ENCODE results near the gene TTC7B.

GRCh38 chr14:90587918-90588317 lies 228.3 kb downstream of the TTC7B start:
- TF ChIP-seq ZNF274 (IDR thresholded peaks at IDR 0.05; ENCODE audit: low read depth, low read length) (no peak), SUZ12 (IDR thresholded peaks at IDR 0.05; ENCODE audit: extremely low read depth, insufficient read depth, insufficient read length) (no peak)

Measured in NT2/D1 (cell line).